ENCODE measurements around the gene RPS15.

- no peak for TF ChIP-seq CTCF (IDR thresholded peaks at IDR 0.05; ENCODE audit: insufficient read depth, low read depth, low read length)
- no peak for TF ChIP-seq EZH2 (IDR thresholded peaks at IDR 0.05; ENCODE audit: insufficient read depth, low read length)
Measured at GRCh38 chr19:1432507-1432887, 5.7 kb upstream of the RPS15 start.
